Measurements from ENCODE around the gene LRRC3.
A peak's percentile ranks its signal among the peaks of the same experiment; 100 is the strongest.

Gene LRRC3

GRCh38 chr21:44480200-44481053 lies 25.1 kb downstream of the LRRC3 start:
- no peak for DNase-seq

- no peak for DNase-seq
These were observed 27.4 kb downstream of the LRRC3 start for GRCh38 chr21:44482581-44483287.

- no peak for DNase-seq
These were observed 28.3 kb downstream of the LRRC3 start for GRCh38 chr21:44483288-44484237.

- no peak for DNase-seq
These were observed 29.4 kb downstream of the LRRC3 start for GRCh38 chr21:44484498-44485253.

- DNase-seq: peak; percentile 37
These were observed 30.0 kb downstream of the LRRC3 start for GRCh38 chr21:44485254-44485793.

- DNase-seq: no peak
These were observed 30.5 kb downstream of the LRRC3 start for GRCh38 chr21:44485796-44486195.

- no peak for DNase-seq
These were observed 31.0 kb downstream of the LRRC3 start for GRCh38 chr21:44486302-44486701.

GRCh38 chr21:44487831-44488230 lies 32.5 kb downstream of the LRRC3 start:
- no peak for DNase-seq

GRCh38 chr21:44489962-44490361 lies 34.7 kb downstream of the LRRC3 start:
- DNase-seq: no peak

- no peak for DNase-seq
These were observed 35.1 kb downstream of the LRRC3 start for GRCh38 chr21:44490405-44490804.

GRCh38 chr21:44490816-44491215 lies 35.5 kb downstream of the LRRC3 start:
- DNase-seq: no peak

- DNase-seq: no peak
These were observed 37.5 kb downstream of the LRRC3 start for GRCh38 chr21:44492567-44493385.

GRCh38 chr21:44494418-44494817 lies 39.1 kb downstream of the LRRC3 start:
- no peak for DNase-seq

- no peak for DNase-seq
These were observed 39.6 kb downstream of the LRRC3 start for GRCh38 chr21:44494956-44495355.

GRCh38 chr21:44495611-44496563 lies 40.6 kb downstream of the LRRC3 start:
- no peak for DNase-seq

GRCh38 chr21:44496564-44497550 lies 41.5 kb downstream of the LRRC3 start:
- DNase-seq: peak; percentile 67

- DNase-seq: peak; percentile 68
These were observed 42.4 kb downstream of the LRRC3 start for GRCh38 chr21:44497703-44498126.

All from eye (tissue), 1 donor.